HuH-7.5 (cell line): ENCODE measurements around the gene HNRNPF.
A peak's percentile ranks its signal among the peaks of the same experiment; 100 is the strongest.
"Not testable (repeated sequence)": the region's sequence is repeated elsewhere in the genome, so short reads cannot be mapped to it uniquely, and the experiment has no call there.

Source experiments
- DNase-seq: peaks from one replicate; pipeline ENCODE4 v3.0.0; 2011; ENCODE audit warnings: low spot score

The HNRNPF gene

DNA sequence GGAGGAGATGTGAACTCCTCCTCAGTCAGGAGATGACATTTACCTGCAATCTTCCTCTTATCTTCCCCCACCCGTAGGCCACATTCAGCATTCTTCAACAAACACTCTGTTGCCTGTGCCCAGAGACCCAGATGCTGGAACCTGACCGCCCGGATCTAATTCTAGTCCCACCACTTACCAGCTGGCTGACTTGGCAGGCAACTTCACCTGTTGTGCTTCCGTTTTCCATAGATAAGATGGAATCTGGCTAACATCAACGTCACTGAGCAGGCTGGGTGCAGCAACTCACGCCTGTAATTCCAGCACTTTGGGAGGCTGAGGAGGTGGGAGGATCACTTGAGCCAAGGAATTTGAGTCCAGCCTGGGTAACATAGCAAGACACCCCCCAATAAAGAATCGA is 58.8 kb downstream of the HNRNPF start:
- no peak for DNase-seq

DNA sequence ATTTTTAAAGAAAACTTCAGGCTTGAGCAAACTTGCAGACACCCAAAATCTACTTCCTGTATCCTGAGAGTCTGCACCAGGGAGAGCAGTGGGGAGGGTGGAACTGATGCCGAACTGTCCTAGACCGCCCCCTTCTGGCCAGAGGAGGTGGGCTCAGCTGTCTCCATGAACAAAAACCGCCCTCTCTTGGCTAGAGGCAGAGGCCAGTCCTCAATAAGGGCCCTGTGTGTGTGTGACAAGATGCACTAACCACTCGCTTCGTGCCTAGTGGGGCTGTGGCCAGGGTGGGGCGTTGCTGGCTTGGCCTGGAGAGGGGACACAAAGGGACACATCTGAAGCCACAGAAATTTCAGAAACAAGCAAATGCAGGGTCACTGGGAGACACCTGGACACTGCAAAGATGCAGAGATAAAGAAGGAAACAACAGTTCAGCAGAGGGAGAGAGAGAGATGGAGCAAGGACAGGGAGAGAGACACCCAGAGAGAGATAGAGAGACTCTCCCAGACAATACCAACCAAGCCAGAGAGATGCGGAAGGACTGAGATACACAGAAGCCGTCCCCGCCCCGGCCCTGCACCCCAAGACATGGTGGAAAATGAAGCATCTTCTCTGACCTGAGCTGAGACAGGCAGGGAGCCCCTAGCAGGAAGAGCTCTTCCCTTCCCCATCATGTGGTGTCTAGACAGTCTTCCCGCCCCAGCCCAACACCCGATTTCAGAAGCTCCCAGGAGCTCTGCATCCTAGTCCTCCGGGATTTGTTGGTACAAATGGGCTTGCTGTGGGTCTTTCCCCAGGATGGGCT is 60.3 kb downstream of the HNRNPF start:
- peak; percentile 85 for DNase-seq

DNA sequence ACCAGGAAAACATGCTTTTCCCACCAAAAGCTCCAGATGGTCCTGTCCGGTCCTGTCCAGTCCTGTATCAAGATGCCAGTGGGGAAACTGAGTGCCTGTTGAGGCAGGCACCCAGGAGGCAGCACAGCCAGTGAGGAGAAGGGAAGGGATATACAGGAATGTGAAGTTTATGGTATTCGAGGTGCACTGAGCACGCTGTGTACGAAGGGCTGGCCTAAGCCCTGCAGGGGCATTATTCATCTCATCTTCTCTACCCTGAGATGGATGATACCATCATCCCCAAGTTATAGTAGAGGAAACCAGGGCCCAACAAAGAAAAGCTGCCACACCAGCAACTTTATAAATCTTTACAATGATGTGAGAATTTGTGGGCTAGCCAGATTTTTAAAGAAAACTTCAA is 61.0 kb downstream of the HNRNPF start:
- no peak for DNase-seq

- DNase-seq, result no peak
Measured at GRCh38 chr10:43344051-43344450, 64.9 kb downstream of the HNRNPF start.

DNA sequence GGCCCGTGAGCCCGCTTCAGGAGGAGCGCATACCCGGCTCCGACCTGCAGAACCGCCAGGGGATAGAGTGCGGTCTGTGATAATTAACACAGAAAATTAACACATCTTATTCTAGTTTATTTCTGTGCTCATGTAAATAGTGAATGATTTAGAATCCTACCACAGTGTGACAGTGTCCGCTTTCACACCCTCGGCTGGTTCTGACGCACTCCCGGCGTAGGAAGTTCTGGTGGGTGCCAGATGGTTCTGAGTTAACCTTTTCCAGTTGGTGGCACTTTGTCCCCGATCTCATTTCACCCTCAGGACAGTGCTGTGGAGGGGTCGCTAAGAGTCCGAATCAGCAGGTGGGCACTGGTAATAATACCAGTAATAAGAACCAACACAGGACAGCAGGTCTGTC is 65.9 kb downstream of the HNRNPF start:
- DNase-seq, result no peak

GRCh38 chr10:43342279-43343125 is 66.5 kb downstream of the HNRNPF start:
- DNase-seq, result no peak

GRCh38 chr10:43341450-43341849 is 67.5 kb downstream of the HNRNPF start:
- DNase-seq, result no peak

GRCh38 chr10:43340619-43341018 is 68.4 kb downstream of the HNRNPF start:
- DNase-seq, result no peak

DNA sequence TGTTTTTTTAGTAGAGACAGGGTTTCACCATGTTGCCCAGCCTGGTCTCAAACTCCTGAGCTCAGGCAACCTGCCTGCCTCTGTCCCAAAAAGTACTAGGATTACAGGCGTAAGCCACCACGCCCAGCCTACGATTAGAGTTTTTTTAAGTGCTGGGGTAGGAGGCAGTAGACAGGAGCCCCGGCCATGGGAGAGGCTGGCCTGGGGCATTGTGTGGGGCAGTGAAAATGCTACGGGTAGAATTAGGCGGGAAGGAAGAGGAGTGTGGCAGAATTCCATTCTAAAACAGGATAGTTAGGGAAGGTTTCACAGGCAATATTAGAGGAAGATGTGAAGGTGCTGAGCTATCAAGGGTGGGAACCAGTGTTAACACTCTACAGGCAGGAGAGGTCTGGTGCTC is 68.9 kb downstream of the HNRNPF start:
- DNase-seq, result no peak

DNA sequence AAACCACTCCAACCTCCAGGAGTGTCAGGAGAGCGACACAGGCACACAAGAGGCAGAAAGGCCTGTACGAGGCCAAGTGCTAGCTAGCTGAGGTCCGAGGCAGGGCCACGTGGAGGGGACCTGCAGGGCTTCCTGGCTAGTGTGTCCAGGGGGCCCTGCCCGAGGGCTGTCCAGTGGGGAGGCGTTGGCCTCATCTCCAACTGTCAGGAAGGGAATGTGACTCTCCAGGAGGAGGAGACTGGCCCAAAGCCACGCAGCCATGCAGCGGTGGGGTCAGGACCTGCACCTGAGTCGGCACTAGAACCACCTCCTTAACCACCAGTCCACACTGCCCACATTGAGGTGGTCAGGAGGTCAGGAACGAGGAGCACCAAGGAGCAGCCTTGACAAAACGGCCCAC is 69.8 kb downstream of the HNRNPF start:
- DNase-seq, result no peak

DNA sequence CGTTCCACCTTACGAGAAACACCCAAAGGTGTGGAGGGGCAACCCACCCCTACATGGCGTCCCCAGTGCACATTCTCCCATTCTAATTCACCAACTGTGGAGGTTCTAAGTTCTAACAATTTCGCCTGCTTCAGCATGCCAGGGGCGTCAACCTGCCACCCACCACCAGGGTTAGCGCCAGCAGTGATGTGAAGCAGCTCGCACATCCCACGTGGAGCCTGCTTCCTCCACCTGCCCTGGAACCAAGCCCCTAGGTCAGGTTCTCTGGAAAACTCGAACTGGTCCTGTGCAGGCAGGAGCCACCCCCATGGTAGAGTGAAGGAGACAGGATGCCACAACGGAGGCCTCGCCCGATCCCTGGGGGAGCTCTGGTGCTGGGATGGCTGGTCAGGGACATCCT is 70.9 kb downstream of the HNRNPF start:
- no peak for DNase-seq

DNA sequence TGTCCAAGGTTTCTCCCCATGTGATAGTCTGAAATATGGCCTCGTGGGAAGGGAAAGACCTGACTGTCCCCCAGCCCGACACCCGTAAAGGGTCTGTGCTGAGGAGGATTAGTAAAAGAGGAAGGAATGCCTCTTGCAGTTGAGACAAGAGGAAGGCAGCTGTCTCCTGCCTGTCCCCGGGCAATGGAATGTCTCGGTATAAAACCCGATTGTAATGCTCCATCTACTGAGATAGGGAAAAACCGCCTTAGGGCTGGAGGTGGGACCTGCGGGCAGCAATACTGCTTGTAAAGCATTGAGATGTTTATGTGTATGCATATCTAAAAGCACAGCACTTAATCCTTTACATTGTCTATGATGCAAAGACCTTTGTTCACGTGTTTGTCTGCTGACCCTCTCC is 71.5 kb downstream of the HNRNPF start:
- DNase-seq, result not testable (repeated sequence)

GRCh38 chr10:43336641-43337318 is 72.2 kb downstream of the HNRNPF start:
- no peak for DNase-seq

GRCh38 chr10:43336061-43336460 is 72.9 kb downstream of the HNRNPF start:
- DNase-seq, result no peak
